Hepatocyte (in vitro differentiated cells): ENCODE data around the gene ENGASE.
A peak's percentile ranks its signal among the peaks of the same experiment; 100 is the strongest.

ENCODE experiments used
- EZH2phosphoT487 ChIP-seq: fragments of 200-600 bp; sonication (generic); IDR thresholded peaks from one replicate; pipeline ENCODE4 v1.6.1; 2018; ENCODE audit warnings: antibody characterized with exemption, mild to moderate bottlenecking, low read depth, moderate library complexity; ENCODE audit not compliant: unreplicated experiment, severe bottlenecking
- TF ChIP-seq, protein P1 (sequence below): fragments of 200-600 bp; sonication (generic); IDR thresholded peaks from 2 replicates; pipeline ENCODE4 v1.5.1; 2016; ENCODE audit warnings: antibody characterized with exemption, mild to moderate bottlenecking; ENCODE audit not compliant: poor library complexity

DNA sequence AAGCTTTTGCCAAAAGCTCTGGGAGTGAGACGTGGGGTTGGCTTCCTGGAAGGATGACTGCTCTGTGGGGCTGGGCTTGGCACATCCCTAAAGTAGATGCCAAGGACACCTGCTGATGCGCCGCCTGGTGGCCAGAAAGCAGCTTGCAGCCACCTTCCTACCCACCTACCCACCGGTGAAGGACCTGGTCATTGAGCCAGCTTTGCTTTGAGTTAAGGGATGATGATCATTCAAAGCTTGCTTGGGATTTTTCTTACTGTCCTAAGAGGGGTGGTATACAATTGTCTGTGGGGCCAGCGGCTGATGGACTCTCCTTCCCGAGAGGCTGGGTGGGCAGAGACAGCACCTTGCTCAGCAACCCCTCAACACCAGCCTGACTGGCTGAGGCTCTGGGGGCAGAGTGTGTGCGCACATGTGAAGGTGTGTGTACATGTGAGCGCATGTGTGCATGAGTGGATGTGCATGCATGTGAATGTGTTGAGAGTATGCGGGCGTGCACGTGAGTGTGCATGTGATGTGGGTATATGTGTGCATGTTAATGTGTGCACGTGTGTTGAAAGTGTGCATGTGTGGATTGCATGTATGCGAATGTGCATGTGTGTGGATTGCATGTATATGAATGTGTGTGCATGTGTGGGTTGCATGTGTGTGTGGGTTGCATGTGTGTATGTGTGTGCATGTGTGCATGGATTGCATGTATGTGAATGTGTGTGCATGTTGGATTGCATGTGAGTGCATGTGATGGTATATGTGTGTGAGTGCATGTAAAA, 32.0 kb upstream of the ENGASE start:
- no peak for TF ChIP-seq EZH2phosphoT487
- TF ChIP-seq, protein P1, sequence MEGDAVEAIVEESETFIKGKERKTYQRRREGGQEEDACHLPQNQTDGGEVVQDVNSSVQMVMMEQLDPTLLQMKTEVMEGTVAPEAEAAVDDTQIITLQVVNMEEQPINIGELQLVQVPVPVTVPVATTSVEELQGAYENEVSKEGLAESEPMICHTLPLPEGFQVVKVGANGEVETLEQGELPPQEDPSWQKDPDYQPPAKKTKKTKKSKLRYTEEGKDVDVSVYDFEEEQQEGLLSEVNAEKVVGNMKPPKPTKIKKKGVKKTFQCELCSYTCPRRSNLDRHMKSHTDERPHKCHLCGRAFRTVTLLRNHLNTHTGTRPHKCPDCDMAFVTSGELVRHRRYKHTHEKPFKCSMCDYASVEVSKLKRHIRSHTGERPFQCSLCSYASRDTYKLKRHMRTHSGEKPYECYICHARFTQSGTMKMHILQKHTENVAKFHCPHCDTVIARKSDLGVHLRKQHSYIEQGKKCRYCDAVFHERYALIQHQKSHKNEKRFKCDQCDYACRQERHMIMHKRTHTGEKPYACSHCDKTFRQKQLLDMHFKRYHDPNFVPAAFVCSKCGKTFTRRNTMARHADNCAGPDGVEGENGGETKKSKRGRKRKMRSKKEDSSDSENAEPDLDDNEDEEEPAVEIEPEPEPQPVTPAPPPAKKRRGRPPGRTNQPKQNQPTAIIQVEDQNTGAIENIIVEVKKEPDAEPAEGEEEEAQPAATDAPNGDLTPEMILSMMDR = peak; percentile 44
